ENCODE results near the gene DEPP1.

The DEPP1 gene

GRCh38 chr10:44975431-44976331 is 2.9 kb downstream of the DEPP1 start:
- Histone ChIP-seq H3K36me3 (ENCODE audit: insufficient read depth, low read length) (peaks cover 6% of the 10 kb centered on the region), H3K9ac (ENCODE audit: low read depth, low read length) (no peak overlapping the region), H3K4me3 (ENCODE audit: low read length) (peak overlapping the region; percentile 17), H3K27me3 (ENCODE audit: control insufficient read depth, insufficient read depth, low read length) (no peaks in the 10 kb centered on the region), H3K9me3 (replicated peaks; ENCODE audit: low read length) (no peaks in the 10 kb centered on the region), H3K4me2 (ENCODE audit: low read length) (peak overlapping the region; percentile 85), H3K4me1 (ENCODE audit: control insufficient read depth, insufficient read depth, low read length) (peaks cover 61% of the 10 kb centered on the region)

- H3K36me3 ChIP-seq (ENCODE audit: insufficient read depth, low read length), result peaks cover 6% of the 10 kb centered on the region
- peak overlapping the region; percentile 64 for H3K9ac ChIP-seq (ENCODE audit: low read depth, low read length)
- peaks cover 53% of the 10 kb centered on the region for H3K4me1 ChIP-seq (ENCODE audit: control insufficient read depth, insufficient read depth, low read length)
Observed at GRCh38 chr10:44974628-44975430, 3.8 kb downstream of the DEPP1 start.

GRCh38 chr10:44974082-44974627 is 4.5 kb downstream of the DEPP1 start:
- Histone ChIP-seq H3K4me2 (ENCODE audit: low read length) (peak overlapping the region; percentile 81), H3K4me3 (ENCODE audit: low read length) (peak overlapping the region; percentile 59), H3K27me3 (ENCODE audit: control insufficient read depth, insufficient read depth, low read length) (no peaks in the 10 kb centered on the region), H3K9ac (ENCODE audit: low read depth, low read length) (peak overlapping the region; percentile 64), H3K4me1 (ENCODE audit: control insufficient read depth, insufficient read depth, low read length) (peaks cover 46% of the 10 kb centered on the region), H3K36me3 (ENCODE audit: insufficient read depth, low read length) (peaks cover 6% of the 10 kb centered on the region), H3K9me3 (replicated peaks; ENCODE audit: low read length) (no peaks in the 10 kb centered on the region)

More at GRCh38 chr10:44974628-44975430, 3.8 kb downstream of the DEPP1 start:
- Histone ChIP-seq H3K4me2 (ENCODE audit: low read length) (peak overlapping the region; percentile 81), H3K4me3 (ENCODE audit: low read length) (peak overlapping the region; percentile 59), H3K27me3 (ENCODE audit: control insufficient read depth, insufficient read depth, low read length) (no peaks in the 10 kb centered on the region), H3K9me3 (replicated peaks; ENCODE audit: low read length) (no peaks in the 10 kb centered on the region)

GRCh38 chr10:44973323-44974081 is 5.1 kb downstream of the DEPP1 start:
- Histone ChIP-seq H3K4me2 (ENCODE audit: low read length) (no peak overlapping the region), H3K36me3 (ENCODE audit: insufficient read depth, low read length) (peaks cover 6% of the 10 kb centered on the region), H3K27me3 (ENCODE audit: control insufficient read depth, insufficient read depth, low read length) (no peaks in the 10 kb centered on the region), H3K9ac (ENCODE audit: low read depth, low read length) (no peak overlapping the region), H3K4me3 (ENCODE audit: low read length) (no peak overlapping the region), H3K9me3 (replicated peaks; ENCODE audit: low read length) (no peaks in the 10 kb centered on the region), H3K4me1 (ENCODE audit: control insufficient read depth, insufficient read depth, low read length) (peaks cover 43% of the 10 kb centered on the region)

- Histone ChIP-seq H3K9me3 (replicated peaks; ENCODE audit: low read length) (no peaks in the 10 kb centered on the region), H3K9ac (ENCODE audit: low read depth, low read length) (no peak overlapping the region), H3K4me2 (ENCODE audit: low read length) (no peak overlapping the region), H3K27me3 (ENCODE audit: control insufficient read depth, insufficient read depth, low read length) (no peaks in the 10 kb centered on the region), H3K4me3 (ENCODE audit: low read length) (no peak overlapping the region), H3K4me1 (ENCODE audit: control insufficient read depth, insufficient read depth, low read length) (peaks cover 43% of the 10 kb centered on the region), H3K36me3 (ENCODE audit: insufficient read depth, low read length) (peaks cover 6% of the 10 kb centered on the region)
Observed at GRCh38 chr10:44972874-44973306, 5.7 kb downstream of the DEPP1 start.

GRCh38 chr10:44971935-44972757 is 6.5 kb downstream of the DEPP1 start:
- Histone ChIP-seq H3K9me3 (replicated peaks; ENCODE audit: low read length) (no peaks in the 10 kb centered on the region), H3K4me1 (ENCODE audit: control insufficient read depth, insufficient read depth, low read length) (peaks cover 41% of the 10 kb centered on the region), H3K27me3 (ENCODE audit: control insufficient read depth, insufficient read depth, low read length) (no peaks in the 10 kb centered on the region), H3K9ac (ENCODE audit: low read depth, low read length) (no peak overlapping the region), H3K36me3 (ENCODE audit: insufficient read depth, low read length) (peaks cover 6% of the 10 kb centered on the region), H3K4me2 (ENCODE audit: low read length) (no peak overlapping the region), H3K4me3 (ENCODE audit: low read length) (no peak overlapping the region)

GRCh38 chr10:44971434-44971833 is 7.2 kb downstream of the DEPP1 start:
- Histone ChIP-seq H3K9ac (ENCODE audit: low read depth, low read length) (no peak overlapping the region), H3K27me3 (ENCODE audit: control insufficient read depth, insufficient read depth, low read length) (no peaks in the 10 kb centered on the region), H3K4me3 (ENCODE audit: low read length) (no peak overlapping the region), H3K36me3 (ENCODE audit: insufficient read depth, low read length) (peaks cover 6% of the 10 kb centered on the region), H3K9me3 (replicated peaks; ENCODE audit: low read length) (no peaks in the 10 kb centered on the region), H3K4me2 (ENCODE audit: low read length) (no peak overlapping the region), H3K4me1 (ENCODE audit: control insufficient read depth, insufficient read depth, low read length) (peaks cover 45% of the 10 kb centered on the region)

GRCh38 chr10:44970812-44971395 is 7.7 kb downstream of the DEPP1 start:
- Histone ChIP-seq H3K9ac (ENCODE audit: low read depth, low read length) (no peak overlapping the region), H3K4me3 (ENCODE audit: low read length) (no peak overlapping the region), H3K36me3 (ENCODE audit: insufficient read depth, low read length) (peaks cover 6% of the 10 kb centered on the region), H3K9me3 (replicated peaks; ENCODE audit: low read length) (no peaks in the 10 kb centered on the region), H3K4me1 (ENCODE audit: control insufficient read depth, insufficient read depth, low read length) (peaks cover 45% of the 10 kb centered on the region), H3K27me3 (ENCODE audit: control insufficient read depth, insufficient read depth, low read length) (no peaks in the 10 kb centered on the region), H3K4me2 (ENCODE audit: low read length) (no peak overlapping the region)

- Histone ChIP-seq H3K4me1 (ENCODE audit: control insufficient read depth, insufficient read depth, low read length) (peaks cover 40% of the 10 kb centered on the region), H3K9me3 (replicated peaks; ENCODE audit: low read length) (no peaks in the 10 kb centered on the region), H3K9ac (ENCODE audit: low read depth, low read length) (no peak overlapping the region), H3K4me3 (ENCODE audit: low read length) (no peak overlapping the region), H3K27me3 (ENCODE audit: control insufficient read depth, insufficient read depth, low read length) (no peaks in the 10 kb centered on the region), H3K4me2 (ENCODE audit: low read length) (no peak overlapping the region), H3K36me3 (ENCODE audit: insufficient read depth, low read length) (peaks cover 6% of the 10 kb centered on the region)
Observed at GRCh38 chr10:44969854-44970253, 8.8 kb downstream of the DEPP1 start.

Measured in skeletal muscle satellite cell (primary cell).